Amygdala (tissue), 56 donors: Measurements from ENCODE around the gene WBP1.

Source experiments
- DNase-seq, 56 donors: peaks; one replicate each; lab custom pipeline; 2025; lab: John Stamatoyannopoulos, UW

The WBP1 gene

GRCh38 chr2:74499940-74500577, 41.8 kb downstream of the WBP1 start:
- no peak for DNase-seq

GRCh38 chr2:74500578-74500946, 42.3 kb downstream of the WBP1 start:
- DNase-seq: no peak

- DNase-seq: no peak
Observed at GRCh38 chr2:74501335-74502071, 43.3 kb downstream of the WBP1 start.

GRCh38 chr2:74502147-74502719, 44.0 kb downstream of the WBP1 start:
- DNase-seq: no peak

GRCh38 chr2:74502720-74503505, 44.7 kb downstream of the WBP1 start:
- peak in 1 of 56 donors; percentile 7 for DNase-seq

GRCh38 chr2:74503506-74504475, 45.6 kb downstream of the WBP1 start:
- no peak for DNase-seq

- DNase-seq: no peak
Observed at GRCh38 chr2:74504591-74504990, 46.4 kb downstream of the WBP1 start.

- no peak for DNase-seq
Observed at GRCh38 chr2:74505448-74506246, 47.4 kb downstream of the WBP1 start.

- peak; percentile 61 to 99 (median 94) for DNase-seq
Observed at GRCh38 chr2:74507145-74507925, 49.1 kb downstream of the WBP1 start, which contains the start of gene PCGF1. TSS of gene PCGF1 (minus strand) at chr2:74507695. CDS start at chr2:74507668, 27 bp downstream.

GRCh38 chr2:74507926-74508520, 49.8 kb downstream of the WBP1 start:
- peak in 25 of 56 donors; percentile 5 to 60 (median 35) for DNase-seq

- DNase-seq: no peak
Observed at GRCh38 chr2:74510272-74510671, 52.0 kb downstream of the WBP1 start.
